Fibroblast of skin of back (primary cell): ENCODE measurements around the gene DUSP28. TPM values are rescaled to one million over a fixed set of nuclear protein-coding genes. Genes with fewer than 3 reads are reported as not detected.
"Not testable (repeated sequence)": the region's sequence is repeated elsewhere in the genome, so short reads cannot be mapped to it uniquely, and the experiment has no call there.

ENCODE experiments used
- DNase-seq: peaks from one replicate; pipeline ENCODE4 v3.0.0-alpha.2; 2013
- polyA plus RNA-seq, 2 experiments: library from polyadenylated mRNA; unstranded; fragments of 120-200 nt; gene quantifications; one replicate each; pipeline ENCODE4 v1.2.1, GENCODE V29; 2013; ENCODE audit not compliant: insufficient read length in 2 of 2

DUSP28 gene
- 2.4 TPM for polyA plus RNA-seq (2013, experiment 1 of 2; ENCODE audit: insufficient read length)
- polyA plus RNA-seq (2013, experiment 2 of 2; ENCODE audit: insufficient read length): 2.1 TPM

- DNase-seq: peak; percentile 86
Measured at GRCh38 chr2:240560084-240560479, at the start of gene DUSP28. TSS of gene DUSP28 (plus strand) at chr2:240560357. CDS start at chr2:240560685, 328 bp downstream.

- DNase-seq: no peak
Measured at GRCh38 chr2:240510513-240511210, 49.5 kb upstream of the DUSP28 start.

- no peak for DNase-seq
Measured at GRCh38 chr2:240511351-240512108, 48.6 kb upstream of the DUSP28 start.

GRCh38 chr2:240512109-240512485 is 48.1 kb upstream of the DUSP28 start:
- no peak for DNase-seq

GRCh38 chr2:240512666-240513535 is 47.3 kb upstream of the DUSP28 start:
- no peak for DNase-seq

GRCh38 chr2:240513549-240514287 is 46.4 kb upstream of the DUSP28 start:
- peak; percentile 65 for DNase-seq

GRCh38 chr2:240514631-240515030 is 45.5 kb upstream of the DUSP28 start:
- DNase-seq: no peak

- DNase-seq: no peak
Measured at GRCh38 chr2:240517342-240517741, 42.8 kb upstream of the DUSP28 start.

GRCh38 chr2:240518981-240519380 is 41.2 kb upstream of the DUSP28 start:
- DNase-seq: no peak

GRCh38 chr2:240519396-240520129 is 40.6 kb upstream of the DUSP28 start:
- DNase-seq: peak; percentile 37

- no peak for DNase-seq
Measured at GRCh38 chr2:240520130-240520973, 39.8 kb upstream of the DUSP28 start.

GRCh38 chr2:240520974-240521350 is 39.2 kb upstream of the DUSP28 start:
- no peak for DNase-seq

GRCh38 chr2:240521885-240522284 is 38.3 kb upstream of the DUSP28 start:
- not testable (repeated sequence) for DNase-seq

- no peak for DNase-seq
Measured at GRCh38 chr2:240522406-240522805, 37.8 kb upstream of the DUSP28 start.

GRCh38 chr2:240523451-240524281 is 36.5 kb upstream of the DUSP28 start:
- no peak for DNase-seq

GRCh38 chr2:240524963-240525718 is 35.0 kb upstream of the DUSP28 start:
- DNase-seq: no peak

GRCh38 chr2:240525802-240526201 is 34.4 kb upstream of the DUSP28 start:
- DNase-seq: no peak

GRCh38 chr2:240526521-240526920 is 33.6 kb upstream of the DUSP28 start:
- DNase-seq: no peak
